ENCODE results near the gene GBX1.

GBX1 gene

GRCh38 chr7:151212626-151213025 is 45.1 kb upstream of the GBX1 start:
- no peaks in the 10 kb centered on the region for H3F3A ChIP-seq (ENCODE audit: insufficient read depth)
- H3K9ac ChIP-seq (ENCODE audit: low read length): no peak overlapping the region
- H4K20me1 ChIP-seq (ENCODE audit: low read depth, low read length): no peaks in the 10 kb centered on the region
- TF ChIP-seq CTCF (IDR thresholded peaks at IDR 0.05; ENCODE audit: insufficient read depth, low read length, poor library complexity, severe bottlenecking): no peak
- no peak overlapping the region for H3K4me2 ChIP-seq (ENCODE audit: low read depth, low read length, poor library complexity, severe bottlenecking)
- no peak overlapping the region for H3K4me3 ChIP-seq (ENCODE audit: insufficient read depth, low read length, poor library complexity, severe bottlenecking)
- H3K27ac ChIP-seq (ENCODE audit: low read depth, low read length): no peak overlapping the region
- no peaks in the 10 kb centered on the region for H3K9me3 ChIP-seq (ENCODE audit: insufficient read depth, low read length)
- H3K27me3 ChIP-seq (ENCODE audit: low read length): no peaks in the 10 kb centered on the region
- no peaks in the 10 kb centered on the region for H3K79me2 ChIP-seq (ENCODE audit: insufficient read depth, low read length)
- H3K36me3 ChIP-seq (ENCODE audit: low read length): peaks cover 4% of the 10 kb centered on the region; the same call in 1 of the 2 replicates
- H2AFZ ChIP-seq (ENCODE audit: low read depth, low read length, severe bottlenecking): no peak overlapping the region
- no peaks in the 10 kb centered on the region for H3K9me2 ChIP-seq (replicated peaks; ENCODE audit: insufficient read depth, low read length)

- no peaks in the 10 kb centered on the region for H3K9me3 ChIP-seq (ENCODE audit: insufficient read depth, low read length)
- no peak overlapping the region for H3K9ac ChIP-seq (ENCODE audit: low read length)
- no peak for TF ChIP-seq EZH2phosphoT487 (conservative IDR thresholded peaks at IDR 0.05; ENCODE audit: low read length)
- TF ChIP-seq CTCF (IDR thresholded peaks at IDR 0.05; ENCODE audit: insufficient read depth, low read length, poor library complexity, severe bottlenecking): no peak
- no peaks in the 10 kb centered on the region for H3F3A ChIP-seq (ENCODE audit: insufficient read depth)
- no peak overlapping the region for H3K27ac ChIP-seq (ENCODE audit: low read depth, low read length)
- H3K79me2 ChIP-seq (ENCODE audit: insufficient read depth, low read length): no peaks in the 10 kb centered on the region
- no peaks in the 10 kb centered on the region for H4K20me1 ChIP-seq (ENCODE audit: low read depth, low read length)
- no peaks in the 10 kb centered on the region for H3K36me3 ChIP-seq (ENCODE audit: low read length)
- no peak overlapping the region for H3K4me3 ChIP-seq (ENCODE audit: insufficient read depth, low read length, poor library complexity, severe bottlenecking)
- H3K27me3 ChIP-seq (ENCODE audit: low read length): no peaks in the 10 kb centered on the region
- no peaks in the 10 kb centered on the region for H3K9me2 ChIP-seq (replicated peaks; ENCODE audit: insufficient read depth, low read length)
- no peak overlapping the region for H2AFZ ChIP-seq (ENCODE audit: low read depth, low read length, severe bottlenecking)
- no peak overlapping the region for H3K4me2 ChIP-seq (ENCODE audit: low read depth, low read length, poor library complexity, severe bottlenecking)
Measured at GRCh38 chr7:151211155-151211772, 43.8 kb upstream of the GBX1 start.

- no peaks in the 10 kb centered on the region for H3K9me2 ChIP-seq (replicated peaks; ENCODE audit: insufficient read depth, low read length)
- no peaks in the 10 kb centered on the region for H3F3A ChIP-seq (ENCODE audit: insufficient read depth)
- H3K4me3 ChIP-seq (ENCODE audit: insufficient read depth, low read length, poor library complexity, severe bottlenecking): no peak within 1 kb of the TSS
- H3K9me3 ChIP-seq (ENCODE audit: insufficient read depth, low read length): no peaks in the 10 kb centered on the region
- no peak within 1 kb of the TSS for H3K4me2 ChIP-seq (ENCODE audit: low read depth, low read length, poor library complexity, severe bottlenecking)
- no peak within 1 kb of the TSS for H3K9ac ChIP-seq (ENCODE audit: low read length)
- H2AFZ ChIP-seq (ENCODE audit: low read depth, low read length, severe bottlenecking): no peak within 1 kb of the TSS
- TF ChIP-seq EZH2phosphoT487 (conservative IDR thresholded peaks at IDR 0.05; ENCODE audit: low read length) (no peak), CTCF (IDR thresholded peaks at IDR 0.05; ENCODE audit: insufficient read depth, low read length, poor library complexity, severe bottlenecking) (no peak)
- H3K79me2 ChIP-seq (ENCODE audit: insufficient read depth, low read length): no peaks in the 10 kb centered on the region
- H3K27ac ChIP-seq (ENCODE audit: low read depth, low read length): no peak within 1 kb of the TSS
- H4K20me1 ChIP-seq (ENCODE audit: low read depth, low read length): no peaks in the 10 kb centered on the region
- H3K27me3 ChIP-seq (ENCODE audit: low read length): no peaks in the 10 kb centered on the region
- no peaks in the 10 kb centered on the region for H3K36me3 ChIP-seq (ENCODE audit: low read length)
Measured at GRCh38 chr7:151210087-151210854, 42.8 kb upstream of the GBX1 start, which contains the start of gene H2BK1. Gene H2BK1, minus strand, starts transcription at chr7:151210488. Its CDS starts 170 bp downstream, at chr7:151210318.

Data from SU-DHL-6 (cell line).